ENCODE results near the gene OR5A1.

The OR5A1 gene

DNA sequence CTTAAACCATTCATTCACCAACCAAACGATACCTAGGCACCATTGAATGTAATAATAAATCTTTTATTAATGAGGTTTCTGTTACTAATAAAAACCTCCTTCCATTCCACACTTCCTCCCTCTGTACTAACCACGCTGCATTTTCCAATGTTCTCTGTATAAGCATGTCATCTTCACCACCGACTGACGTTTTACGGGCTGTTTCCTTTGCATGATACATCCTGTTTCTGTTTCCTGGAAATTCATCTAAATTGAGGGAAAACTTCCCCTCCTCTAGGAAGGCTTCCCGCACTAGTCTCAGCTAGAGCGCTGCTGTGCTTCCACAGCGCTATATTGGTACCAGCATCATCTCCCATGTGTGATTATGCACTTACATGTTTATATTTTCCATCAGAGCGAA, 38.9 kb downstream of the OR5A1 start (continued):
- TF ChIP-seq, protein P1, sequence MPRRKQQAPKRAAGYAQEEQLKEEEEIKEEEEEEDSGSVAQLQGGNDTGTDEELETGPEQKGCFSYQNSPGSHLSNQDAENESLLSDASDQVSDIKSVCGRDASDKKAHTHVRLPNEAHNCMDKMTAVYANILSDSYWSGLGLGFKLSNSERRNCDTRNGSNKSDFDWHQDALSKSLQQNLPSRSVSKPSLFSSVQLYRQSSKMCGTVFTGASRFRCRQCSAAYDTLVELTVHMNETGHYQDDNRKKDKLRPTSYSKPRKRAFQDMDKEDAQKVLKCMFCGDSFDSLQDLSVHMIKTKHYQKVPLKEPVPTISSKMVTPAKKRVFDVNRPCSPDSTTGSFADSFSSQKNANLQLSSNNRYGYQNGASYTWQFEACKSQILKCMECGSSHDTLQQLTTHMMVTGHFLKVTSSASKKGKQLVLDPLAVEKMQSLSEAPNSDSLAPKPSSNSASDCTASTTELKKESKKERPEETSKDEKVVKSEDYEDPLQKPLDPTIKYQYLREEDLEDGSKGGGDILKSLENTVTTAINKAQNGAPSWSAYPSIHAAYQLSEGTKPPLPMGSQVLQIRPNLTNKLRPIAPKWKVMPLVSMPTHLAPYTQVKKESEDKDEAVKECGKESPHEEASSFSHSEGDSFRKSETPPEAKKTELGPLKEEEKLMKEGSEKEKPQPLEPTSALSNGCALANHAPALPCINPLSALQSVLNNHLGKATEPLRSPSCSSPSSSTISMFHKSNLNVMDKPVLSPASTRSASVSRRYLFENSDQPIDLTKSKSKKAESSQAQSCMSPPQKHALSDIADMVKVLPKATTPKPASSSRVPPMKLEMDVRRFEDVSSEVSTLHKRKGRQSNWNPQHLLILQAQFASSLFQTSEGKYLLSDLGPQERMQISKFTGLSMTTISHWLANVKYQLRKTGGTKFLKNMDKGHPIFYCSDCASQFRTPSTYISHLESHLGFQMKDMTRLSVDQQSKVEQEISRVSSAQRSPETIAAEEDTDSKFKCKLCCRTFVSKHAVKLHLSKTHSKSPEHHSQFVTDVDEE (CRISPR knock-in tag; IDR thresholded peaks at IDR 0.05), result no peak
- no peak for TF ChIP-seq TOX (CRISPR knock-in tag; IDR thresholded peaks at IDR 0.05; ENCODE audit: borderline replicate concordance)

DNA sequence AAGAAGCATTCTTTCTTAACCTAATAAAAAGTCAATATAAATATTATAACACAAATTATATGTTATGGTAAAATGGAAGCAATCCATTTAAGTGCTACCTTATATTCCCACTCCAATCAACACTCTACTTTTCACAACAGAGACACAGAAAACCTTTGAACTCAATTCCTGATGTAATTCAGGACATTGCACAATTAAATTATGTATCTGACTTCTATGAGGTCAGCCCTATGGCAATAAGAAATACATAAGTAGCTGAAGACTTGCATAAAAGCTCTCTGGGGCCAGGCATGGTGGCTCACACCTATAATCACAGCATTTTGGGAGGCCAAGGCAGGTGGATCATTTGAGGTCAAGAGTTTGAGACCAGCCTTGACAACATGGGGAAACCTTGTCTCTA, 43.6 kb downstream of the OR5A1 start:
- ATAC-seq, result no peak
- TF ChIP-seq, protein P2, sequence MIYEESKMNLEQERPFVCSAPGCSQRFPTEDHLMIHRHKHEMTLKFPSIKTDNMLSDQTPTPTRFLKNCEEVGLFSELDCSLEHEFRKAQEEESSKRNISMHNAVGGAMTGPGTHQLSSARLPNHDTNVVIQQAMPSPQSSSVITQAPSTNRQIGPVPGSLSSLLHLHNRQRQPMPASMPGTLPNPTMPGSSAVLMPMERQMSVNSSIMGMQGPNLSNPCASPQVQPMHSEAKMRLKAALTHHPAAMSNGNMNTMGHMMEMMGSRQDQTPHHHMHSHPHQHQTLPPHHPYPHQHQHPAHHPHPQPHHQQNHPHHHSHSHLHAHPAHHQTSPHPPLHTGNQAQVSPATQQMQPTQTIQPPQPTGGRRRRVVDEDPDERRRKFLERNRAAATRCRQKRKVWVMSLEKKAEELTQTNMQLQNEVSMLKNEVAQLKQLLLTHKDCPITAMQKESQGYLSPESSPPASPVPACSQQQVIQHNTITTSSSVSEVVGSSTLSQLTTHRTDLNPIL (CRISPR knock-in tag; IDR thresholded peaks at IDR 0.05; ENCODE audit: low read depth), result no peak
- no peak for TF ChIP-seq ESRRG (CRISPR knock-in tag; IDR thresholded peaks at IDR 0.05)
- no peak for TF ChIP-seq ZFP3 (CRISPR knock-in tag; IDR thresholded peaks at IDR 0.05)

DNA sequence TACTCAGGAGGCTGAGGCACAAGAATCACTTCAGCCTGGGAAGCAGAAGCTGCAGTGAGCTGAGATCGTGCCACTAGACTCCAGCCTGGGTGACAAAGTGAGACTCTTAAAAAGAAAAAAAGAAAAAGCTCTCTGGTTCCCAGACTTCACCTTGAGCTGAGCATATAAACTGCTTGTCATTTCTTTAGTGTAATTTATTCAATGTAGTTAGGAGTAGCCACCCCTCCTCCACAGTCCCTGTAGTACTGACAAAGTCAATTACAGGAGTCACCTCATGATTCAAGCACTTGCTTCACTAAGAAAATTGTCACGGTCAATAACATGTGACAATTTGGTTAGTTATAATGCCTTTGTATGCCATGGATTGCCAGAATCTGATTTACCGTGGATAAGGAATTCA, 44.1 kb downstream of the OR5A1 start:
- TF ChIP-seq OSR1 (CRISPR knock-in tag; IDR thresholded peaks at IDR 0.05) (no peak), ZFP30 (CRISPR knock-in tag; IDR thresholded peaks at IDR 0.05) (no peak), ZNF70 (CRISPR knock-in tag; IDR thresholded peaks at IDR 0.05) (no peak), ZFP3 (CRISPR knock-in tag; IDR thresholded peaks at IDR 0.05) (no peak), ZC3H10 (CRISPR knock-in tag; IDR thresholded peaks at IDR 0.05) (no peak), ESRRG (CRISPR knock-in tag; IDR thresholded peaks at IDR 0.05) (no peak), TCF4 (CRISPR knock-in tag; IDR thresholded peaks at IDR 0.05; ENCODE audit: borderline replicate concordance) (no peak)
- TF ChIP-seq, protein P3, sequence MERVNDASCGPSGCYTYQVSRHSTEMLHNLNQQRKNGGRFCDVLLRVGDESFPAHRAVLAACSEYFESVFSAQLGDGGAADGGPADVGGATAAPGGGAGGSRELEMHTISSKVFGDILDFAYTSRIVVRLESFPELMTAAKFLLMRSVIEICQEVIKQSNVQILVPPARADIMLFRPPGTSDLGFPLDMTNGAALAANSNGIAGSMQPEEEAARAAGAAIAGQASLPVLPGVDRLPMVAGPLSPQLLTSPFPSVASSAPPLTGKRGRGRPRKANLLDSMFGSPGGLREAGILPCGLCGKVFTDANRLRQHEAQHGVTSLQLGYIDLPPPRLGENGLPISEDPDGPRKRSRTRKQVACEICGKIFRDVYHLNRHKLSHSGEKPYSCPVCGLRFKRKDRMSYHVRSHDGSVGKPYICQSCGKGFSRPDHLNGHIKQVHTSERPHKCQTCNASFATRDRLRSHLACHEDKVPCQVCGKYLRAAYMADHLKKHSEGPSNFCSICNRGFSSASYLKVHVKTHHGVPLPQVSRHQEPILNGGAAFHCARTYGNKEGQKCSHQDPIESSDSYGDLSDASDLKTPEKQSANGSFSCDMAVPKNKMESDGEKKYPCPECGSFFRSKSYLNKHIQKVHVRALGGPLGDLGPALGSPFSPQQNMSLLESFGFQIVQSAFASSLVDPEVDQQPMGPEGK (CRISPR knock-in tag; IDR thresholded peaks at IDR 0.05; ENCODE audit: borderline replicate concordance), result no peak
- TF ChIP-seq, protein P2 (CRISPR knock-in tag; IDR thresholded peaks at IDR 0.05; ENCODE audit: low read depth), result no peak
- TF ChIP-seq, protein P1 (CRISPR knock-in tag; IDR thresholded peaks at IDR 0.05), result no peak
- TF ChIP-seq, protein P4, sequence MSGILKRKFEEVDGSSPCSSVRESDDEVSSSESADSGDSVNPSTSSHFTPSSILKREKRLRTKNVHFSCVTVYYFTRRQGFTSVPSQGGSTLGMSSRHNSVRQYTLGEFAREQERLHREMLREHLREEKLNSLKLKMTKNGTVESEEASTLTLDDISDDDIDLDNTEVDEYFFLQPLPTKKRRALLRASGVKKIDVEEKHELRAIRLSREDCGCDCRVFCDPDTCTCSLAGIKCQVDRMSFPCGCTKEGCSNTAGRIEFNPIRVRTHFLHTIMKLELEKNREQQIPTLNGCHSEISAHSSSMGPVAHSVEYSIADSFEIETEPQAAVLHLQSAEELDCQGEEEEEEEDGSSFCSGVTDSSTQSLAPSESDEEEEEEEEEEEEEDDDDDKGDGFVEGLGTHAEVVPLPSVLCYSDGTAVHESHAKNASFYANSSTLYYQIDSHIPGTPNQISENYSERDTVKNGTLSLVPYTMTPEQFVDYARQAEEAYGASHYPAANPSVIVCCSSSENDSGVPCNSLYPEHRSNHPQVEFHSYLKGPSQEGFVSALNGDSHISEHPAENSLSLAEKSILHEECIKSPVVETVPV (CRISPR knock-in tag; IDR thresholded peaks at IDR 0.05), result no peak
- TF ChIP-seq, protein P5, sequence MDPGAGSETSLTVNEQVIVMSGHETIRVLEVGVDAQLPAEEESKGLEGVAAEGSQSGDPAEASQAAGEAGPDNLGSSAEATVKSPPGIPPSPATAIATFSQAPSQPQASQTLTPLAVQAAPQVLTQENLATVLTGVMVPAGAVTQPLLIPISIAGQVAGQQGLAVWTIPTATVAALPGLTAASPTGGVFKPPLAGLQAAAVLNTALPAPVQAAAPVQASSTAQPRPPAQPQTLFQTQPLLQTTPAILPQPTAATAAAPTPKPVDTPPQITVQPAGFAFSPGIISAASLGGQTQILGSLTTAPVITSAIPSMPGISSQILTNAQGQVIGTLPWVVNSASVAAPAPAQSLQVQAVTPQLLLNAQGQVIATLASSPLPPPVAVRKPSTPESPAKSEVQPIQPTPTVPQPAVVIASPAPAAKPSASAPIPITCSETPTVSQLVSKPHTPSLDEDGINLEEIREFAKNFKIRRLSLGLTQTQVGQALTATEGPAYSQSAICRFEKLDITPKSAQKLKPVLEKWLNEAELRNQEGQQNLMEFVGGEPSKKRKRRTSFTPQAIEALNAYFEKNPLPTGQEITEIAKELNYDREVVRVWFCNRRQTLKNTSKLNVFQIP (CRISPR knock-in tag; IDR thresholded peaks at IDR 0.05; ENCODE audit: borderline replicate concordance, low read depth), result no peak
- no peak for ATAC-seq

Measured in SK-N-SH treated with all-trans-retinoic acid at 6 μM for 48 hours (cell line).